Endodermal cell (in vitro differentiated cells): ENCODE results near the gene RNPEPL1. TPM values are rescaled to one million over a fixed set of nuclear protein-coding genes. Genes with fewer than 3 reads are reported as not detected.

ENCODE experiments used
- DNase-seq: peaks from one replicate; pipeline ENCODE4 v3.0.0-alpha.2; 2017
- H3K27ac ChIP-seq: 2 replicates; pipeline ENCODE4 v1.5.1; 2013; ENCODE audit warnings: mild to moderate bottlenecking, low read depth, low read length, moderate library complexity
- H3K27me3 ChIP-seq: 2 replicates; pipeline ENCODE4 v1.6.1; 2013; ENCODE audit warnings: mild to moderate bottlenecking, low read length, moderate library complexity; ENCODE audit not compliant: insufficient read depth, control insufficient read depth, poor library complexity, severe bottlenecking
- H3K36me3 ChIP-seq: 2 replicates; pipeline ENCODE4 v1.7.0; 2013; ENCODE audit warnings: mild to moderate bottlenecking, low read length, moderate library complexity; ENCODE audit not compliant: control insufficient read depth, insufficient read depth
- H3K4me1 ChIP-seq: one replicate; pipeline ENCODE4 v1.7.0; 2013; ENCODE audit warnings: low read length; ENCODE audit not compliant: control insufficient read depth, insufficient read depth
- H3K4me3 ChIP-seq: 2 replicates; pipeline ENCODE4 v1.5.1; 2013; ENCODE audit warnings: mild to moderate bottlenecking, low read length, moderate library complexity
- H3K9ac ChIP-seq: 2 replicates; pipeline ENCODE4 v1.6.1; 2013; ENCODE audit warnings: mild to moderate bottlenecking, low read length, moderate library complexity; ENCODE audit not compliant: poor library complexity, severe bottlenecking; ENCODE audit errors: extremely low read depth
- H3K9me3 ChIP-seq: 2 replicates; pipeline ENCODE4 v1.6.1; 2013; ENCODE audit warnings: mild to moderate bottlenecking, low read length, moderate library complexity; ENCODE audit not compliant: control insufficient read depth
- H3K27ac Mint-ChIP-seq: 2 replicates; pipeline ENCODE4 v1.8.0; 2020; ENCODE audit warnings: mixed read lengths
- H3K27me3 Mint-ChIP-seq: 2 replicates; pipeline ENCODE4 v1.8.0; 2021; ENCODE audit warnings: mild to moderate bottlenecking, mixed read lengths; ENCODE audit not compliant: insufficient read depth
- H3K36me3 Mint-ChIP-seq: 2 replicates; pipeline ENCODE4 v1.8.0; 2020; ENCODE audit warnings: low read depth, mixed read lengths
- H3K4me1 Mint-ChIP-seq: 2 replicates; pipeline ENCODE4 v1.8.0; 2020; ENCODE audit warnings: mixed read lengths
- H3K4me3 Mint-ChIP-seq: 2 replicates; pipeline ENCODE4 v1.8.0; 2020; ENCODE audit warnings: mild to moderate bottlenecking, moderate library complexity, mixed read lengths
- H3K9me3 Mint-ChIP-seq: 2 replicates; pipeline ENCODE4 v1.8.0; 2020; ENCODE audit warnings: mild to moderate bottlenecking, mixed read lengths
- WGBS, 2 experiments: methylation state at CpG; one replicate each; pipeline versions ENCODE4 v1.1.5 to v1.1.7; 2013; ENCODE audit warnings: missing lambda C conversion rate in 2 of 2, mixed read lengths in 1 of 2; ENCODE audit not compliant: insufficient coverage in 1 of 2, insufficient read length in 1 of 2; 5-methylcytosine and 5-hydroxymethylcytosine counted together
- total RNA-seq, 2 donors: library from RNA; stranded (reverse); fragmentation: NEBNext Ultra II Directional in 1 of 2; extraction: Animal tissue kit (Norgen Biotek cat#: 25700) in 1 of 2; gene quantifications; 2 replicates in 1 of 2; 3 replicates in 1 of 2; pipeline ENCODE4 v1.2.1, GENCODE V29; 2021
- TF ChIP-seq, protein P1 (sequence below): fragments of 200-600 bp; sonication (generic); conservative IDR thresholded peaks from 2 replicates; pipeline ENCODE4 v1.5.0; 2021; ENCODE audit warnings: antibody characterized with exemption, mild to moderate bottlenecking

The RNPEPL1 gene
- total RNA-seq, 2 donors from 2014 or later = 38.4 to 52.4 TPM

DNA sequence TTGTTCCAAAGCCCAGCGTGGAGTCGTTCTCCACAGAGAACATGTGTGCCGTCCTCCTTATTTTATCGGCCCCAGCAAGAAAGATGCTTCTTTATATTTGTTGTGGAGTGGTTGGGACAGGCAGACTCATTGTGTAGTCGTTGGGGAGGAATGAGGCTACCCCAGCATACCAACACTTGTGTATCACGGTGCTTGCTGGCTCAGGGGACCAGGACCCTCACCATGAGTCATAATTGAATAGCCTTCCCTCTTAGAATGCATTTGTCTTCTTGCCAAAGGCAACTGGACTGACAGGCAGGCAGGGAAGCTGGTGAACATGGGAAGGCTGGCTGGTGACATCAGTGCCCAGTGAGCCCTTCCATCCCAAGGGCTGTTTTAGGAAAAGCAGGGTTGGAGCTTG is 22.9 kb downstream of the RNPEPL1 start:
- no peak overlapping the region for H3K27ac ChIP-seq
- H3K27me3 ChIP-seq = no peaks in the 10 kb centered on the region
- H3K36me3 Mint-ChIP-seq = peaks cover 24% of the 10 kb centered on the region
- H3K9me3 Mint-ChIP-seq = no peaks in the 10 kb centered on the region
- no peaks in the 10 kb centered on the region for H3K27me3 Mint-ChIP-seq
- no peak overlapping the region for H3K4me3 ChIP-seq
- DNase-seq = no peak
- no peaks in the 10 kb centered on the region for H3K9me3 ChIP-seq
- TF ChIP-seq, protein P1, sequence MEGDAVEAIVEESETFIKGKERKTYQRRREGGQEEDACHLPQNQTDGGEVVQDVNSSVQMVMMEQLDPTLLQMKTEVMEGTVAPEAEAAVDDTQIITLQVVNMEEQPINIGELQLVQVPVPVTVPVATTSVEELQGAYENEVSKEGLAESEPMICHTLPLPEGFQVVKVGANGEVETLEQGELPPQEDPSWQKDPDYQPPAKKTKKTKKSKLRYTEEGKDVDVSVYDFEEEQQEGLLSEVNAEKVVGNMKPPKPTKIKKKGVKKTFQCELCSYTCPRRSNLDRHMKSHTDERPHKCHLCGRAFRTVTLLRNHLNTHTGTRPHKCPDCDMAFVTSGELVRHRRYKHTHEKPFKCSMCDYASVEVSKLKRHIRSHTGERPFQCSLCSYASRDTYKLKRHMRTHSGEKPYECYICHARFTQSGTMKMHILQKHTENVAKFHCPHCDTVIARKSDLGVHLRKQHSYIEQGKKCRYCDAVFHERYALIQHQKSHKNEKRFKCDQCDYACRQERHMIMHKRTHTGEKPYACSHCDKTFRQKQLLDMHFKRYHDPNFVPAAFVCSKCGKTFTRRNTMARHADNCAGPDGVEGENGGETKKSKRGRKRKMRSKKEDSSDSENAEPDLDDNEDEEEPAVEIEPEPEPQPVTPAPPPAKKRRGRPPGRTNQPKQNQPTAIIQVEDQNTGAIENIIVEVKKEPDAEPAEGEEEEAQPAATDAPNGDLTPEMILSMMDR = no peak
- 80 to 96% methylated on average over 1 to 6 of the region's 6 CpGs for WGBS, 2 experiments
- no peak overlapping the region for H3K27ac Mint-ChIP-seq
- H3K36me3 ChIP-seq = peaks cover 21% of the 10 kb centered on the region
- no peak overlapping the region for H3K9ac ChIP-seq
- no peak overlapping the region for H3K4me3 Mint-ChIP-seq
- H3K4me1 Mint-ChIP-seq = peaks cover 19% of the 10 kb centered on the region
- no peaks in the 10 kb centered on the region for H3K4me1 ChIP-seq

DNA sequence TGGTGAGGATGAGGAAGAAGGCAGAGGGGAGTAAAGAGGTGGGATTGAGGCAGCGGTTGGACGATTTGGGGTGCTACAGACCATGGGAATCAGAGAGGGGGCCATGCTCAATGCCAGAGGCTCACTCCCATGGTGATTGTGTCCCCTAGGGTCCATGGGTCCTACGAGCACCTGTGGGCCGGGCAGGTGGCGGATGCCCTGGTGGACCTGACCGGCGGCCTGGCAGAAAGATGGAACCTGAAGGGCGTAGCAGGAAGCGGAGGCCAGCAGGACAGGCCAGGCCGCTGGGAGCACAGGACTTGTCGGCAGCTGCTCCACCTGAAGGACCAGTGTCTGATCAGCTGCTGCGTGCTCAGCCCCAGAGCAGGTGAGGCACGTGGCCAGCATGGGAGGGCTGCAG is 23.5 kb downstream of the RNPEPL1 start:
- H3K4me3 Mint-ChIP-seq = no peak overlapping the region
- H3K9me3 Mint-ChIP-seq = no peaks in the 10 kb centered on the region
- no peak overlapping the region for H3K27ac Mint-ChIP-seq
- H3K4me3 ChIP-seq = no peak overlapping the region
- peaks cover 24% of the 10 kb centered on the region for H3K36me3 Mint-ChIP-seq
- H3K9me3 ChIP-seq = no peaks in the 10 kb centered on the region
- peaks cover 27% of the 10 kb centered on the region for H3K36me3 ChIP-seq
- no peak for DNase-seq
- H3K9ac ChIP-seq = no peak overlapping the region
- peaks cover 19% of the 10 kb centered on the region for H3K4me1 Mint-ChIP-seq
- no peaks in the 10 kb centered on the region for H3K27me3 Mint-ChIP-seq
- no peaks in the 10 kb centered on the region for H3K27me3 ChIP-seq
- TF ChIP-seq, protein P1 = no peak
- no peak overlapping the region for H3K27ac ChIP-seq
- 88 to 96% methylated on average over 7 to 13 of the region's 13 CpGs for WGBS, 2 experiments
- H3K4me1 ChIP-seq = no peaks in the 10 kb centered on the region

DNA sequence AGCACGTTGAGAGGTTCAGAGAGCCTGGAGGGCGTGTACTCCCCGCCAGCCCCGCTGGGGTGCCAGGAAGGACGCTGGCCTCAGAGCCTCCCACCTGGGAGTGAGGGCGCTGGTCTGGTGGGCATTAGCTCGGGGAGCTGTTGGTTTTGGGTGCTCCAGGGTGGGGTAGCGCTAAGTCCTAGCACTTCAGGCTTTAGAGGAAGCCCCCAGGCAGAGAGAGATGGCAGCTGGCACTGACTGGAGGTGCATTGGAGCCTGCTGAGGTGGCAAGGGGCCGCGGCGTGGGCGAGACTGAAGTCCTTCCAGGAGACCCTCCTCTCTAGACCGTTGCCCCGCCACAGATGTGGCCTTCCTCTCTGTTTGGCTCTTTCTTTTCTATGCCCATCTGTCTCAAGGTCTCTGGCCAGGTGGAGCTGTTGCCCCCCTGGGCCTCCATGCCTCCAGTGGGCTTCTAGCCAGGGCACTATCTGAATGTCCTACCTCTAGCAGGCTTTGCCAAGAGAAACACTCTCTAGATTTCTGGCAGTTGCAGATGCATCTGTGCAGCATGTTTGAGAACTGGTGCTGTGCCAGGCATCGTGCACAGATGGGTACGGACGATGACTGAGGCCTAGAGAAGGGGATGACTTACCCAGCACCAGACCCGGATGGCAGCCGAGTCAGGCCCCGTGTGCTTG is 24.9 kb downstream of the RNPEPL1 start:
- no peak overlapping the region for H3K4me3 Mint-ChIP-seq
- no peak for DNase-seq

More for the DNA sequence above, 24.9 kb downstream of the RNPEPL1 start:
- H3K4me3 ChIP-seq = no peak overlapping the region
- Mint-ChIP-seq H3K36me3 (peaks cover 24% of the 10 kb centered on the region), H3K4me1 (peaks cover 9% of the 10 kb centered on the region), H3K9me3 (no peaks in the 10 kb centered on the region), H3K27me3 (no peaks in the 10 kb centered on the region), H3K27ac (no peak overlapping the region)
- TF ChIP-seq, protein P1 = no peak
- no peak overlapping the region for H3K9ac ChIP-seq
- no peaks in the 10 kb centered on the region for H3K9me3 ChIP-seq
- WGBS, 2 experiments = 94 to 98% methylated on average over 11 to 20 of the region's 20 CpGs
- H3K36me3 ChIP-seq = peaks cover 28% of the 10 kb centered on the region
- no peak overlapping the region for H3K27ac ChIP-seq
- no peaks in the 10 kb centered on the region for H3K4me1 ChIP-seq
- no peaks in the 10 kb centered on the region for H3K27me3 ChIP-seq
